ENCODE data around the gene PLSCR5.

Gene PLSCR5

GRCh38 chr3:146544002-146544928 lies 60.9 kb downstream of the PLSCR5 start, which contains the start of gene PLSCR1:
Gene PLSCR1 (minus strand): TSS chr3:146544607. CDS start chr3:146536552, 8,055 bp downstream.
- DNase-seq (ENCODE audit: low read depth): peak; percentile 89

GRCh38 chr3:146543461-146544001 lies 61.6 kb downstream of the PLSCR5 start:
- no peak for DNase-seq (ENCODE audit: low read depth)

- no peak for DNase-seq (ENCODE audit: low read depth)
Observed at GRCh38 chr3:146542978-146543377, 62.2 kb downstream of the PLSCR5 start.

- DNase-seq (ENCODE audit: low read depth): peak; percentile 23
Observed at GRCh38 chr3:146542179-146542578, 63.0 kb downstream of the PLSCR5 start.

GRCh38 chr3:146540978-146541377 lies 64.2 kb downstream of the PLSCR5 start:
- DNase-seq (ENCODE audit: low read depth): no peak

- DNase-seq (ENCODE audit: low read depth): no peak
Observed at GRCh38 chr3:146540236-146540635, 64.9 kb downstream of the PLSCR5 start.

GRCh38 chr3:146539315-146539714 lies 65.8 kb downstream of the PLSCR5 start:
- no peak for DNase-seq (ENCODE audit: low read depth)

GRCh38 chr3:146537603-146538002 lies 67.5 kb downstream of the PLSCR5 start:
- no peak for DNase-seq (ENCODE audit: low read depth)

GRCh38 chr3:146536681-146537080 lies 68.5 kb downstream of the PLSCR5 start:
- no peak for DNase-seq (ENCODE audit: low read depth)

Data from non-pigmented ciliary epithelial cell (primary cell).